ENCODE results near the gene S100PBP. TPM values are rescaled to one million over a fixed set of nuclear protein-coding genes. Genes with fewer than 3 reads are reported as not detected.

S100PBP gene
- total and polyA plus RNA-seq, 7 donors = 3.9 to 18.1 (median 9.7) TPM

DNA sequence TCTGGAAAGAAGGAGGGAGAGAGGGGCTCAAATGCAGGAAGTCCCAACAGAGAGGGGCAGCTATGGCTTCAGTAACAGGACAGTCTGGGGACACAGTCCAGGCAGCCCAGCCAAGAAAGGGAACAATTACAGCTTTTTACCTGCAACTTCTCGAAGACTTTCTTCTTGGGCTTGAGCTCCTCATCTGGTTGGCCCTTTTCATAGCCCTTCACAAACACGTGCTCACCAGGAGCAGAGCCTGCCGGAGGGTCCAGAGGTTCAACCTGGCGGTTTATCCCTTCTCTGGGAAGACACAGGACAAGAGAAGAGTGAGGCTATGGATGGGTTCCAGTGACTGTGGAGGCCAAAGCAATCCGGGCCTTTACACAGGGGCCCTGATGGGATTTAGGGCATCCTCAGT is 38.2 kb upstream of the S100PBP start:
- no peak overlapping the region for H3K4me3 ChIP-seq
- H3K27me3 ChIP-seq (ENCODE audit: insufficient read depth in 3 of 3, low read length in 2 of 3) = no peaks in the 10 kb centered on the region
- no peak overlapping the region for H3K27ac ChIP-seq
- intact Hi-C loops (cut with DNase I) = loop anchor here (2.0 to 10.0 kb wide), 2 partner anchors 116 to 374 kb away; no protein-coding TSS in a partner anchor
- H3K36me3 ChIP-seq (ENCODE audit: insufficient read depth in 1 of 2, low read depth in 1 of 2) = peaks cover 12 to 99% of the 10 kb centered on the region in 2 donors
- TF ChIP-seq, protein P1, sequence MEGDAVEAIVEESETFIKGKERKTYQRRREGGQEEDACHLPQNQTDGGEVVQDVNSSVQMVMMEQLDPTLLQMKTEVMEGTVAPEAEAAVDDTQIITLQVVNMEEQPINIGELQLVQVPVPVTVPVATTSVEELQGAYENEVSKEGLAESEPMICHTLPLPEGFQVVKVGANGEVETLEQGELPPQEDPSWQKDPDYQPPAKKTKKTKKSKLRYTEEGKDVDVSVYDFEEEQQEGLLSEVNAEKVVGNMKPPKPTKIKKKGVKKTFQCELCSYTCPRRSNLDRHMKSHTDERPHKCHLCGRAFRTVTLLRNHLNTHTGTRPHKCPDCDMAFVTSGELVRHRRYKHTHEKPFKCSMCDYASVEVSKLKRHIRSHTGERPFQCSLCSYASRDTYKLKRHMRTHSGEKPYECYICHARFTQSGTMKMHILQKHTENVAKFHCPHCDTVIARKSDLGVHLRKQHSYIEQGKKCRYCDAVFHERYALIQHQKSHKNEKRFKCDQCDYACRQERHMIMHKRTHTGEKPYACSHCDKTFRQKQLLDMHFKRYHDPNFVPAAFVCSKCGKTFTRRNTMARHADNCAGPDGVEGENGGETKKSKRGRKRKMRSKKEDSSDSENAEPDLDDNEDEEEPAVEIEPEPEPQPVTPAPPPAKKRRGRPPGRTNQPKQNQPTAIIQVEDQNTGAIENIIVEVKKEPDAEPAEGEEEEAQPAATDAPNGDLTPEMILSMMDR (IDR thresholded peaks at IDR 0.05) = no peak
- 94 to 98% (median 94%) methylated on average over 5 of the region's 5 CpGs for WGBS, 3 donors
- H3K4me1 ChIP-seq = no peaks in the 10 kb centered on the region
- H3K9me3 ChIP-seq = no peaks in the 10 kb centered on the region
- no peak for DNase-seq
- ATAC-seq = no peak

- TF ChIP-seq, protein P1 (IDR thresholded peaks at IDR 0.05) = no peak
- intact Hi-C loops (cut with DNase I) = no loop called here
- H3K4me1 ChIP-seq = no peaks in the 10 kb centered on the region
- peak in 1 of 4 donors; percentile 19 for ATAC-seq
- peaks cover 14 to 100% of the 10 kb centered on the region in 2 donors for H3K36me3 ChIP-seq (ENCODE audit: insufficient read depth in 1 of 2, low read depth in 1 of 2)
- DNase-seq = peak in 1 of 2 donors; percentile 32
- H3K27me3 ChIP-seq (ENCODE audit: insufficient read depth in 3 of 3, low read length in 2 of 3) = no peaks in the 10 kb centered on the region
- WGBS, 3 donors = 90 to 98% (median 90%) methylated on average over 8 of the region's 8 CpGs
- no peak overlapping the region for H3K4me3 ChIP-seq
- H3K9me3 ChIP-seq = no peaks in the 10 kb centered on the region
- no peak overlapping the region for H3K27ac ChIP-seq
Observed at GRCh38 chr1:32780005-32780404, 37.4 kb upstream of the S100PBP start.

- TF ChIP-seq, protein P1 (IDR thresholded peaks at IDR 0.05) = no peak
- Histone ChIP-seq H3K27ac (no peak overlapping the region), H3K9me3 (no peaks in the 10 kb centered on the region), H3K4me1 (no peaks in the 10 kb centered on the region), H3K4me3 (no peak overlapping the region), H3K27me3 (ENCODE audit: insufficient read depth in 3 of 3, low read length in 2 of 3) (no peaks in the 10 kb centered on the region), H3K36me3 (ENCODE audit: insufficient read depth in 1 of 2, low read depth in 1 of 2) (peaks cover 14 to 100% of the 10 kb centered on the region in 2 donors)
- DNase-seq (no peak), ATAC-seq (no peak)
- WGBS, 3 donors = 70 to 77% (median 72%) methylated on average over 8 of the region's 8 CpGs
- intact Hi-C loops (cut with DNase I) = no loop called here
Observed at GRCh38 chr1:32780628-32781234, 36.7 kb upstream of the S100PBP start.

DNA sequence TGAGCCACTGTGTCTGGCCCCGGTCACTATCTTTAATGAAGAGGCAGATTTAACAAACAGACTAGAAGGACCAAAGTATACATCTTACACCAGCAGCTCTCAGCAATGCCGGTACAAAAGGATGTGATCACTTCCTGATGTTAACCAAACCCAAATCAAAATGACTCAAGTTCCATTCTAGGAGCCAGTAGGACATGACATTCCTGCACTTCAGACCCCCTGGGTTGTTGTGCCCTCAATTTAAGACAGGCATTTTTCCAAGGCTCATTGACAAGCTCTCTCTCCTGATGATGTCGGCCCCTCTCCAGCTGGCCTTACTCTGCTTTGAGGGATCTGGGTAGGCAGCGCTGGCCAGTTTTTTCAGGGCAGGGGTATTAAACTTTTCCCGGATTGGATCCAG is 35.4 kb upstream of the S100PBP start:
- peaks cover 21 to 100% of the 10 kb centered on the region in 2 donors for H3K36me3 ChIP-seq (ENCODE audit: insufficient read depth in 1 of 2, low read depth in 1 of 2)
- H3K4me1 ChIP-seq = no peaks in the 10 kb centered on the region
- no peak overlapping the region for H3K27ac ChIP-seq
- ATAC-seq = no peak
- no peak for DNase-seq
- H3K4me3 ChIP-seq = no peak overlapping the region
- H3K27me3 ChIP-seq (ENCODE audit: insufficient read depth in 3 of 3, low read length in 2 of 3) = no peaks in the 10 kb centered on the region
- intact Hi-C loops (cut with DNase I) = no loop called here
- no peaks in the 10 kb centered on the region for H3K9me3 ChIP-seq
- 85 to 92% (median 88%) methylated on average over 5 of the region's 5 CpGs for WGBS, 3 donors
- TF ChIP-seq, protein P1 (IDR thresholded peaks at IDR 0.05) = no peak

DNA sequence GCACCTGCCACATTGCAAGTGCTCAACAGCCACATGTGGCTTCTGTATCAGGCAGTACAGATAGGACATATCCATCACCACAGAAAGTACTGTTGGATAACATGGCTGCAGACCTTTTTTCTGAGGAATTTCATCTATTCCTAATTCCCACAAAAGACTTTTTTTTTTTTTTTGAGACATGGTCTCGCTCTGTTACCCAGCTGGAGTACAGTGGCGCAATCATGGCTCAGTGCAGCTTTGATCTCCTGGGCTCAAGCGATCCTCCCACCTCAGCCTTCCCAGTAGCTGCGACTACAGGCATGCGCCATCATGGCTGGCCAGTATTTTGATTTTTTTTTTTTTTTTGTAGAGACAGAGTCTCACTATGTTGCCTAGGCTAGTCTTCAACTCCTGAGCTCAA is 33.6 kb upstream of the S100PBP start:
- DNase-seq (no peak), ATAC-seq (no peak)
- peaks cover 21 to 100% of the 10 kb centered on the region in 2 donors for H3K36me3 ChIP-seq (ENCODE audit: insufficient read depth in 1 of 2, low read depth in 1 of 2)
- no peaks in the 10 kb centered on the region for H3K27me3 ChIP-seq (ENCODE audit: insufficient read depth in 3 of 3, low read length in 2 of 3)
- no peaks in the 10 kb centered on the region for H3K9me3 ChIP-seq
- intact Hi-C loops (cut with DNase I) = no loop called here
- WGBS, 3 donors = 93 to 97% (median 95%) methylated on average over 5 of the region's 5 CpGs
- TF ChIP-seq, protein P1 (IDR thresholded peaks at IDR 0.05) = no peak
- no peak overlapping the region for H3K4me3 ChIP-seq
- H3K4me1 ChIP-seq = no peaks in the 10 kb centered on the region
- no peak overlapping the region for H3K27ac ChIP-seq
